Activated naive CD4-positive, alpha-beta T cell treated with anti-CD3 and anti-CD28 coated beads, Interleukin-2, amount 10 ng/mL, durations not matched to agents 7 days and 5 days (primary cell): ENCODE measurements around the gene PLEKHM1.

Experiments used
- CTCF ChIA-PET: fragments of 350-600 bp; sonication (Branson Sonifier 250); formaldehyde crosslinking; loops from one replicate; lab custom pipeline; 2021; ENCODE audit warnings: antibody characterized with exemption; lab: Charles Lee
- DNase-seq: peaks from one replicate; pipeline ENCODE4 v3.0.0-alpha.2; 2020
- H3K27ac Mint-ChIP-seq: one replicate; pipeline ENCODE4 v1.8.0; 2021; ENCODE audit warnings: mild to moderate bottlenecking, moderate library complexity, mixed read lengths
- H3K27me3 Mint-ChIP-seq: one replicate; pipeline ENCODE4 v1.8.0; 2021; ENCODE audit warnings: mild to moderate bottlenecking, mixed read lengths
- H3K36me3 Mint-ChIP-seq: one replicate; pipeline ENCODE4 v1.8.0; 2021; ENCODE audit warnings: mixed read lengths
- H3K4me1 Mint-ChIP-seq: one replicate; pipeline ENCODE4 v1.8.0; 2021; ENCODE audit warnings: mixed read lengths
- H3K4me3 Mint-ChIP-seq: one replicate; pipeline ENCODE4 v1.8.0; 2021; ENCODE audit warnings: mild to moderate bottlenecking, moderate library complexity, mixed read lengths
- H3K9me3 Mint-ChIP-seq: one replicate; pipeline ENCODE4 v1.8.0; 2021; ENCODE audit warnings: mixed read lengths

The PLEKHM1 gene

GRCh38 chr17:45429339-45430005 lies 61.0 kb downstream of the PLEKHM1 start:
- no peak overlapping the region for H3K4me3 Mint-ChIP-seq
- H3K9me3 Mint-ChIP-seq, result no peaks in the 10 kb centered on the region
- no peak for DNase-seq
- H3K27ac Mint-ChIP-seq, result no peak overlapping the region
- CTCF ChIA-PET, result interaction anchor here (1.1 to 1.7 kb wide), 3 partner anchors 12 to 20 kb away, joined by 4 to 8 read pairs (median 6); no protein-coding TSS in a partner anchor
- H3K27me3 Mint-ChIP-seq, result peaks cover 37% of the 10 kb centered on the region
- peaks cover 32% of the 10 kb centered on the region for H3K4me1 Mint-ChIP-seq
- peaks cover 4% of the 10 kb centered on the region for H3K36me3 Mint-ChIP-seq

DNA sequence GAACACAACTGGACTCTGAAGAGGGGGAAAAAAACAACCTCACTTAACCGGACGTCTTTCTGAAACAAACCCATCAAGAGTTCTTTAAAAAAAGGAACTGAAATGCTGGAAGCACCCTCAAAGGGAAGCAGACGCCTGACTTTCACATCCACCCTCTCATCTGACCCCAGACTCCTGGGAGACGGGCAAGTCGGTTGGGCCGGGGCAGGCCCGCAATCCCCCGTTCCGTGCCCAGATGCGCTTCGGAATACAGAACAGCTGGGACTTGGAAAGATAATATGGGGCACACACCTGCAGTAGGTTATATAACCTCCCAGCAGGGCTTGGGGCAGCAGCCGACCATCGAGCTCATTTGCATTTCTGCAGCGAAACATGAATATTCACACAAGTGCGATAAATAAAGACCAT lies 61.6 kb downstream of the PLEKHM1 start:
- peaks cover 4% of the 10 kb centered on the region for H3K36me3 Mint-ChIP-seq
- no peak for DNase-seq
- peaks cover 37% of the 10 kb centered on the region for H3K27me3 Mint-ChIP-seq
- no peaks in the 10 kb centered on the region for H3K9me3 Mint-ChIP-seq
- no peak overlapping the region for H3K27ac Mint-ChIP-seq
- peaks cover 32% of the 10 kb centered on the region for H3K4me1 Mint-ChIP-seq
- CTCF ChIA-PET, result interaction anchor here (0.6 to 1.7 kb wide), 5 partner anchors 12 to 152 kb away, joined by 3 to 8 read pairs (median 4); no protein-coding TSS in a partner anchor
- peak overlapping the region; percentile 26 for H3K4me3 Mint-ChIP-seq

DNA sequence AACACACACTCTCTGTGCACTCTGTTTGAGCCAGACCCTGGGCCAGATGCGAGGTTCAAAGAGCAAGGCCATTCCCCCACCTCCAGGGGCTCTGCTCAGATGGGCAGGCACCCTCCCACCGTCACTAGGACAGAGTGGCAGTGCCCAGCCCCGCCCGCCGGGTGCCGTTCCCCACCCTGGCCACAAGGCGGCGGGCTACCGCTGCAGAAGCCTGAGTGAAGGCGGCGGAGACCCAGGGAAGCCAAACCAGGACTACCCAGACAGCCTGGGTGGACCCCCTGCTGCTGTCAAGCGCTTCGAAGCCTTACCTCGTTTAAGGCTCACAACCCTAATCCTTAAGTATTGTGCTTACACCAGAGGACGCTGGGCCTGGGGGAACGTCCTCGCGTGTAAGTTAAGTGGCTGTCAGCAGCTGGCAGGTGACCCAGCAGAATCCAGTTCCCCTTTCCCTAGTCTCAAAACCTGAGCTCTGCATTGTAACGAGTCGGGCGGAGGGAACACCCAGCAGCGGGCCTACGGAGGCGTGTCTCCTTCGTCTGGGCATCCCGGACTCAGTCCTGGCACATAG lies 62.4 kb downstream of the PLEKHM1 start:
- peaks cover 37% of the 10 kb centered on the region for H3K27me3 Mint-ChIP-seq
- DNase-seq, result peak; percentile 80
- H3K9me3 Mint-ChIP-seq, result no peaks in the 10 kb centered on the region
- CTCF ChIA-PET, result interaction anchor here (0.6 to 1.7 kb wide), 5 partner anchors 13 to 151 kb away, joined by 3 to 8 read pairs (median 4); no protein-coding TSS in a partner anchor
- peaks cover 30% of the 10 kb centered on the region for H3K4me1 Mint-ChIP-seq
- H3K27ac Mint-ChIP-seq, result peak overlapping the region; percentile 72
- H3K4me3 Mint-ChIP-seq, result peak overlapping the region; percentile 26
- peaks cover 8% of the 10 kb centered on the region for H3K36me3 Mint-ChIP-seq

DNA sequence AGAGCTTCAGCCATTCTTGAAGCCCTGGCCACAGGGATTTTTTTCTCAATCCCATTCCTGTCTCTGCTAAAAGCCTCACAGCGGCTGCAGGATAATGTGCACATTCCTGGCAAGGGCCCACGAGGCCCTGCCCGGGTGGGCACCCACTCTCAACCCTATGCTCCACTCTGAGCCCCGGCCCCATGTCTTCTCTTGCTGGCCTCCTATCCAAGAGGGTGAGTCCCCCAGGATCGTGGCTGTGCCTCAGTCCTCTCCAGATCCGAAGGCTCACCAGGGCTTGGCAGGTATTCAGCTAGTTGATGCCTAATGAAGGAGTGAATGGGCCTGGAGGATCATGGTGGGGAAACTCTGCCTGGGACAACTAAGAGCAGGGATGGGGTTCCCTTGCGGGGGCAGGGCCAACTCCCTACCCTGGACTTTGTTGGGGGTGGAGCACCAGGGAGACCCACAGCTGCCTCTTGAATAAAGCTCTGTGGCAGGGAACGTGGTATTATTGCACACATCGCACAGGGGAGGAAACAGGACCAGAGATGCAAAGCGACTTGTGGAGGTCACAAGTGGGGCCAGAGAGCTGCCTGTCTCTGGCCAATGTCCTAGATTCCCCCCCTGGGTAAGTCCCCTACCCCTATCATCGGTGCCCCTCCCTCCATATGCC lies 63.2 kb downstream of the PLEKHM1 start:
- Mint-ChIP-seq H3K4me3 (no peak overlapping the region), H3K36me3 (peaks cover 8% of the 10 kb centered on the region), H3K4me1 (peaks cover 28% of the 10 kb centered on the region), H3K27me3 (peaks cover 37% of the 10 kb centered on the region), H3K9me3 (no peaks in the 10 kb centered on the region), H3K27ac (peak overlapping the region; percentile 21)
- CTCF ChIA-PET, result interaction anchor here (0.8 to 1.7 kb wide), 5 partner anchors 15 to 192 kb away, joined by 3 to 8 read pairs (median 4); no protein-coding TSS in a partner anchor
- no peak for DNase-seq

DNA sequence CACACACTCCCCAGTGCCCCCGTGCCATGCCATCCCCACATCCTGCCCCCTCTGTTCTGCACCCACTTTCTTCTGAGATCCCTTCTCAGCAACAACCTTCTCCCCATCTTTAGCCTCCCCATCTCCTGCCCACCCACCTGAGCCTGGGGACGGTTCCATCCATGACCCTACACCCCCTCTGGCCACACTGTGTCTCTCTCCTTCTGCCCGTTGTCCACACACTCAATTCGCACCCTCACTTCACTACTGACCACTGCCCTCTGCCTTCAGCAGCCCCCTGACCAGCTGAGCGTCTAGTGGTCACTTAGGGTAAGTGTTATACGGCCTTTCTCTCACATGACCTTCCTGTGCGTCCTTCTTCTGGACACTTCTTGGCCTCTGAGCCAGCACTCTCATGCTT lies 64.0 kb downstream of the PLEKHM1 start:
- CTCF ChIA-PET, result interaction anchor here (1.2 to 1.7 kb wide), 4 partner anchors 14 to 191 kb away, joined by 3 to 6 read pairs (median 4); no protein-coding TSS in a partner anchor
- DNase-seq, result no peak
- no peak overlapping the region for H3K4me3 Mint-ChIP-seq
- H3K4me1 Mint-ChIP-seq, result peaks cover 27% of the 10 kb centered on the region
- H3K27ac Mint-ChIP-seq, result no peak overlapping the region
- no peaks in the 10 kb centered on the region for H3K9me3 Mint-ChIP-seq
- H3K36me3 Mint-ChIP-seq, result peaks cover 8% of the 10 kb centered on the region
- peaks cover 35% of the 10 kb centered on the region for H3K27me3 Mint-ChIP-seq

DNA sequence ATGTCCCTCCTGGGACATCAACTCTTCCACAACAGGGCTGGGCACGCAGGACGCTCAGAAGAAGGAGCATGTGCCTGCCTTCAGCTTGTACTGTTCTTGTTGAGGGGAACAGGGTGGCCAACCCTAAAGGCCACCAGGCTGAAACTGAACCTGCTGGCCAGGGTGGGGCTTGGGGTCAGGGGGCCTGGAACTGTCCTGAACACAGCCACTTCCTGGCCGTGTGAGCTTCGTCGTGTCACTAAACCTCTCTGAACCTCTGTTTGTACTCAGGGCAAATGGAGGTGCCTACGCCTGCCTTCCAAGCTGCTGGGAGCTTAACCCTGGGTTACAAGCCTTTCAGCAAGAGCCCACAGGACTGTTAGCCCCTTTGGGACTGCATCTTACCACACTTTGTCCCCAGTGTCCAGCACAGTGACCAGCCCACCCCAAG lies 64.5 kb downstream of the PLEKHM1 start:
- Mint-ChIP-seq H3K27me3 (peaks cover 31% of the 10 kb centered on the region), H3K27ac (no peak overlapping the region)
- CTCF ChIA-PET, result interaction anchor here (1.2 to 1.7 kb wide), 3 partner anchors 14 to 190 kb away, joined by 3 to 4 read pairs (median 4); no protein-coding TSS in a partner anchor

GRCh38 chr17:45425125-45425983 lies 65.2 kb downstream of the PLEKHM1 start:
- peaks cover 17% of the 10 kb centered on the region for H3K4me1 Mint-ChIP-seq
- H3K27me3 Mint-ChIP-seq, result peaks cover 24% of the 10 kb centered on the region
- no peak overlapping the region for H3K4me3 Mint-ChIP-seq
- no peak for DNase-seq
- H3K27ac Mint-ChIP-seq, result no peak overlapping the region
- H3K9me3 Mint-ChIP-seq, result no peaks in the 10 kb centered on the region
- CTCF ChIA-PET, result interaction anchor here (1.2 to 1.7 kb wide), 3 partner anchors 13 to 190 kb away, joined by 3 to 4 read pairs (median 4); no protein-coding TSS in a partner anchor
- H3K36me3 Mint-ChIP-seq, result peaks cover 6% of the 10 kb centered on the region

More for the DNA sequence above, 64.5 kb downstream of the PLEKHM1 start:
- no peaks in the 10 kb centered on the region for H3K9me3 Mint-ChIP-seq
- no peak overlapping the region for H3K4me3 Mint-ChIP-seq
- peaks cover 23% of the 10 kb centered on the region for H3K4me1 Mint-ChIP-seq
- DNase-seq, result no peak
- H3K36me3 Mint-ChIP-seq, result peaks cover 8% of the 10 kb centered on the region

DNA sequence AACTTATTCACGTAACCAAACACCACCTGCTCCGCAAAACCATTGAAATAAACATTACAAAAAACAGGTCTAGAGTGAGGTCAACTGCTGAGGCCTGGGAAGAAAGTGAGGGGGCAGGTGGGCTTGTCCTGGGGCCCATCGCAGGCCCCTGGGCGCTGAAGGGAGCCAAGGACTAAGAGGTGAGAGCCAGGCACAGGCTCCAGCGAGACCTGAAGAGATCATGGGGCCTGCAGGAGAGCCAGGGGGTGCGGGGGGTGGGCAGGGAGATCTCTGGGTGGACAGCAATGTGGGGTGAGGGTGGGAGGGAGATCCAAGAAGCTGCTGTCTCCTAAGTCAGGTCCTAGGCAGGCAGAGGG lies 65.8 kb downstream of the PLEKHM1 start:
- no peak for DNase-seq
- peaks cover 22% of the 10 kb centered on the region for H3K27me3 Mint-ChIP-seq
- peaks cover 5% of the 10 kb centered on the region for H3K36me3 Mint-ChIP-seq
- H3K4me3 Mint-ChIP-seq, result no peak overlapping the region
- CTCF ChIA-PET, result interaction anchor here (1.7 kb wide), 1 partner anchor 31 kb away, joined by 6 read pairs; no protein-coding TSS in a partner anchor
- peaks cover 15% of the 10 kb centered on the region for H3K4me1 Mint-ChIP-seq
- no peaks in the 10 kb centered on the region for H3K9me3 Mint-ChIP-seq
- H3K27ac Mint-ChIP-seq, result no peak overlapping the region

GRCh38 chr17:45423975-45424335 lies 66.6 kb downstream of the PLEKHM1 start:
- H3K36me3 Mint-ChIP-seq, result peaks cover 5% of the 10 kb centered on the region
- H3K4me1 Mint-ChIP-seq, result peaks cover 12% of the 10 kb centered on the region
- no peak overlapping the region for H3K27ac Mint-ChIP-seq
- no peaks in the 10 kb centered on the region for H3K9me3 Mint-ChIP-seq
- H3K4me3 Mint-ChIP-seq, result no peak overlapping the region
- no peak for DNase-seq
- CTCF ChIA-PET, result interaction anchor here (1.7 kb wide), 1 partner anchor 30 kb away, joined by 6 read pairs; no protein-coding TSS in a partner anchor
- H3K27me3 Mint-ChIP-seq, result peaks cover 22% of the 10 kb centered on the region

GRCh38 chr17:45423304-45423974 lies 67.1 kb downstream of the PLEKHM1 start:
- no peaks in the 10 kb centered on the region for H3K9me3 Mint-ChIP-seq
- no peak for DNase-seq
- no peak overlapping the region for H3K4me3 Mint-ChIP-seq
- H3K36me3 Mint-ChIP-seq, result peaks cover 5% of the 10 kb centered on the region
- peaks cover 19% of the 10 kb centered on the region for H3K27me3 Mint-ChIP-seq
- H3K27ac Mint-ChIP-seq, result no peak overlapping the region
- CTCF ChIA-PET, result interaction anchor here (1.7 kb wide), 1 partner anchor 29 kb away, joined by 6 read pairs; no protein-coding TSS in a partner anchor
- H3K4me1 Mint-ChIP-seq, result peaks cover 7% of the 10 kb centered on the region

DNA sequence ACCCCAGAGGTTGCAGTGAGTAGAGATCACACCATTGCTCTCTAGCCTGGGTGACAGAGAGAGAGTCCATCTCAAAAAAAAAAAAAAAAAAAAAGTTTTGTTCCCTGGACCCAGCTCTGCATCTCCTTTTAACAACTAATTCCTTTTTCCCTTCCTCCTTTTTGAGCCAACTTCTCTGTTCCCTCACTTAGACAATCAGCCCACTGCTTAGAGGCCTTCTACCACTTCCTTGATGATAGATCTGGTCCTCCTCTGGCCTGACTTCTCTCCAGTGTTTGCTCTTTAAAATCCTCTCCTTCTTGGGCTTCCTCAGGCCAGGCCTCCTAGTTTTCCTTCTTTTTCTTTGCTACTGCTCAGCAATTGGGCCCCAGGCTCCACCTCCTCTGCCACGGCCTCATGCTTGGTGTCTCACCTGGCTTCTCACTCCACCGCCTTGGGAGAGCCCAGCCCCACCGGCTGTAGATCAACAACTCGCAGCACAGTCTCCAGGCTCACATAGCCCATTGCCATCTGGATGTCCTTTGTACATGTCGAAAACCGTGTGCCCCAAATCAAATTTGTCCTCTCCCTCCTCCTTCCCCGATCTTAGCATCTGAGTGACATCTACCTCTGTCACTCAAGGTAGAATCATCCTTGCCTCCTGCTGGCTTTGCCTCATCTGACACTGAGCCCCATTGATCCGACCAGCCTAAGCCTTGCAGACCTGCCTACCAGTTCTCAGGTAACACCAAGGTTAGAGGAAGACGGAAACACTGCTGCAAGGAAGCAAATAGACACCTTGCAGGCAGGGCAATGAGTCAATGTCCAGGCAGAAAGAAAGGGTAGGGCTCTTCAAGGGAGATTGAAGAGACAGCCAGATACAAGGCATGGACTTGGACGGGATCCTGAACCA lies 75.3 kb downstream of the PLEKHM1 start:
- H3K4me1 Mint-ChIP-seq, result peaks cover 29% of the 10 kb centered on the region
- no peak for DNase-seq
- H3K36me3 Mint-ChIP-seq, result peaks cover 3% of the 10 kb centered on the region
- H3K4me3 Mint-ChIP-seq, result no peak overlapping the region
- CTCF ChIA-PET, result no interaction called here
- H3K27ac Mint-ChIP-seq, result peak overlapping the region; percentile 49
- H3K27me3 Mint-ChIP-seq, result no peaks in the 10 kb centered on the region
- H3K9me3 Mint-ChIP-seq, result no peaks in the 10 kb centered on the region

GRCh38 chr17:45413498-45413923 lies 77.0 kb downstream of the PLEKHM1 start:
- Mint-ChIP-seq H3K27ac (no peak overlapping the region), H3K4me3 (no peak overlapping the region)

More at GRCh38 chr17:45413498-45413923, 77.0 kb downstream of the PLEKHM1 start:
- Mint-ChIP-seq H3K4me1 (peaks cover 40% of the 10 kb centered on the region), H3K27me3 (no peaks in the 10 kb centered on the region), H3K36me3 (peaks cover 10% of the 10 kb centered on the region), H3K9me3 (no peaks in the 10 kb centered on the region)
- no peak for DNase-seq
- CTCF ChIA-PET, result interaction anchor here (1.7 kb wide), 1 partner anchor 15 kb away, joined by 8 read pairs; no protein-coding TSS in a partner anchor
